ENCODE measurements around the gene SLC25A26.
"Not testable (repeated sequence)": the region's sequence is repeated elsewhere in the genome, so short reads cannot be mapped to it uniquely, and the experiment has no call there.

Gene SLC25A26

DNA sequence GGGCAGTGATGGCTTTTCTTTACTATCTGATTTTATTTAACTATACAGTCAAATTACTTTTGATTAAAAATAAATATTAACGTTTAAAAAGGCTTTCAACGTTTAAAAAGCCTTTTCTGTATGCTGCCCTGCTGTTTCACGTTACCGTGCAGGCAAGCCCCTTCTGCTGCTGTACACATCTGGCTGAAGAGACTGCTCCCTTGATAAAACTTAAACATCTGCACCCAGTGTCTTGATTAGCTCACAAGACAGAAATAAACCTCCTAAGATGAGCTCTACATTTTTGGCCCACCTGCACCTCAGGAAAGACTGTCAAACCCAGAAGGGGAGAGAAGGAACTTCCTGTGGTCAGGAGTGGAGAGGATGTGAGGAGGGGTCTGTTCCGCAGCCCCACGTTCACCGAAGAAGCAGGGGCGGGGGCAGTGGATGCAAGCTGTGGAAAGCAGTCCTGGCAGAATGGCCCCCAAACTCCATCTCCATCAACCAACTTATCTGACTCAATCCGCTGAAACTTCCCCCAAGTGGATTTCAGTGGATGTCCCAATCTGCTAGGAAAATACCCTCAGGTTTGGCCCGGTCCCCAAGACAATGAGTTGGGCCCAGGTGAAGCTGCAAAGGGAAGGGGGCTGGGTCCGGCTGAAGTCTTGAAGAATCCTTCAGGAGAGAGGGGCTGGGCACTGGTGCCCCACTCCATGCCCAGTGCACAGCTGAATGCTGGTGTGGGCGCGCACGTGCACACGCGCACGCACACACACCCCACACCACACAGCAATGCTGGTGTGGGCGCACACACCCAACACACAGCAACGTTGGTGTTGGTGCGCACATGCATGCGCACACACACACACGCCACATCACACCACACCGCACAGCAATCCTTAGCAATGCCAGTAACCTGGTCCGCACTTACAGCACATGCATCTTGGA is 191.4 kb downstream of the SLC25A26 start:
- no peak for DNase-seq (ENCODE audit: low spot score)

DNA sequence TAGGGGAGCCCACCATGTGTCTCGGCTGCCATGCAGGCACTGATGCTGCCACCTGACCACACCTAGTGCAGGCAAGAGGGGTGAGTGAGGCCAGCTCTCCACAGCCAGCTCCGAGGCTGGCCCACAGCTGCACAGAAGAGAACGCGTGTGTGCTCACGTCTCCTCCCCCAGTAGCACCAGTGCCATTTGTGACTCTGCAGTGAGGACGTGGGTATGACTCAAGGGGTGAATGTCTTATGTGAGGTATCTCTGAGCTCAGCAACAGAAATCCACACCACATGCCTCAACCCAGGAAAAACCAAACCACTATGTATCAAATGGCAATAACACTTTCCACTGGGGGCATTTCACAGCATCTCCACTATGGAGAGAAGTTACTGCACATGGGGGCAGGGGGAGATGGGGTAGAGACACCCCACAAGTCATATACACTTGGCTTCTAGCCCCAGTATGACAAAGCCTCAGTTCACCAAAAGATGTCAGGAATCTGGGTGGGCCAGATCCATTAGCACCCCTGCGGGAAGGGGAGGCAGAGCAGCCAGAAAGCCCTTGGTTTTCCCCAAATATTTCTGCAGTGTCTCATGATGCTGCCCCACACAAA is 192.4 kb downstream of the SLC25A26 start:
- no peak for DNase-seq (ENCODE audit: low spot score)

- no peak for DNase-seq (ENCODE audit: low spot score)
These were observed 194.0 kb downstream of the SLC25A26 start for GRCh38 chr3:66414846-66415245.

DNA sequence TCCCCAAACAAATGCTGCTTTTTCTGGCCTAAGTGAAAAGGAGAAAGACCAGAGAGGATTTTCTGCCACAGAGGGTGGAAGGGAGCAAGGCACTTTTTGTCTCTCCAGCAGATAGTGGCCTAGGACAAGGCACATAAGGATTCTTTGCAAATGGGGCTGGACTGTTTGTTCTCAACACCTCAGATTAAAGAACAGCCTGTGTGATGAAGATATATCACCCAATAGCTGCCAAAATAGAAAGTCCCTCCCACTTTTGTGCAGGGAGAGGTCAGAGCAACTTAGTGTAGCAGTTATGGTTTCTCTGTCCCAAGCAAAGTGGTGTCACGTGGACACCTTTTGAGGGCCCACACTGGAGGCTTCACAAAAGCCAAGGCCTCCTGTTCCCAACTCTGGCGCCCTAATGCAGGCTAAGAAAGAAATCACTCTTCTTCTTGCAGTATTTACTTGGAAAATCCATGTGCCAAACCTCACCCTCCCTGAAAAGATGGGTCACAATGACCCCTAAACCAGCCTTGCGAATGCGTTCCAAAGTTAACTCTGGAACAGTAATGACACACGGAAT is 195.1 kb downstream of the SLC25A26 start:
- no peak for DNase-seq (ENCODE audit: low spot score)

DNA sequence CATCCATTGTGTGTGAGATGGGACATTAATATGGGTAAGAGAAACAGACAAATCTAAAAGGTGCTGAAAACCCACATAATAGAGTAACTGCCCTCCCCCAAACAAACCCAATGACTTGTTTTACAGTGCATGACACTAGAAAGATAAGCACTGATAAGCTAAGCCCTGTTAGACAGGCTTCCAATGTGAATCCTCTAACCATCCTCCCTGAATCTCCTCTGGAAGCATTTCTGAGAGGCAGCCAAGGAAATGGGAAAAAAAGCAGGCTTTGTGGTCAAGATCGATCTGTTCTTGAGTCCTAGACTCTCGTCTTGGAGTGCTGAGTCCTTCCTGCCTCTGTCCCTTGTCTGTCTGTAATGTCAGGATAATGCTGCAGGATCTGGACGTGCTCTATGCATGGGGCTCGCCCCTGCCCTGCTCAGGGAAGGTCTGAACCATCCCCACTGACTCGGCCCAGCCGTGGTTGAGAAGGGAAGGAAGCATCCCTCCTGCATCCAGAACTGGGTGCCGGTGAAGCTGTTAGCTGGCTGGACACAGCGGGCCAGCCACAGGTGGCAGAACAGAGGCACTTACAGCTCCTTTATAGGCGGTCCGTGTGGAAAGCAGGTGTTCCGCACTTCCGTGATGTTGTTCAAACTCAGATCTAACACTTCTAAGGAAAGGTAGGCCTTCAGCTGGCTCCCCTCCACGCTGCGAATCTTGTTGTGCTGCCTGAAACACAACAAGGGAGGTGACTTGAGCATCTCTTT is 195.9 kb downstream of the SLC25A26 start:
- no peak for DNase-seq (ENCODE audit: low spot score)

GRCh38 chr3:66418475-66418931 is 197.7 kb downstream of the SLC25A26 start:
- no peak for DNase-seq (ENCODE audit: low spot score)

GRCh38 chr3:66419036-66419435 is 198.2 kb downstream of the SLC25A26 start:
- no peak for DNase-seq (ENCODE audit: low spot score)

DNA sequence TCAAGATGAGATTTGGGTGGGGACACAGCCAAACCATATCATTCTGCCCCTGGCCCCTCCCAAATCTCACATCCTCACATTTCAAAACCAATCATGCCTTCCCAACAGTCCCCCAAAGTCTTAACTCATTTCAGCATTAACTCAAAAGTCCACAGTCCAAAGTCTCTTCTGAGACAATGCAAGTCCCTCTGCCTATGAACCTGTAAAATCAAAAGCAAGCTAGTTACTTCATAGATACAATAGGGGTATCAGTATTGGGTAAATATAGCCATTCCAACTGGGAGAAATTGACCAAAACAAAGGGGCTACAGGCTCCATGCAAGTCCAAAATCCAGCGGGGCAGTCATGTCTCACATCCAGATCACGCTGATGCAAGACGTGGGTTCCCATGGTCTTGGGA is 200.3 kb downstream of the SLC25A26 start:
- DNase-seq (ENCODE audit: low spot score): not testable (repeated sequence)

- DNase-seq (ENCODE audit: low spot score): not testable (repeated sequence)
These were observed 201.1 kb downstream of the SLC25A26 start for GRCh38 chr3:66421893-66422292.

DNA sequence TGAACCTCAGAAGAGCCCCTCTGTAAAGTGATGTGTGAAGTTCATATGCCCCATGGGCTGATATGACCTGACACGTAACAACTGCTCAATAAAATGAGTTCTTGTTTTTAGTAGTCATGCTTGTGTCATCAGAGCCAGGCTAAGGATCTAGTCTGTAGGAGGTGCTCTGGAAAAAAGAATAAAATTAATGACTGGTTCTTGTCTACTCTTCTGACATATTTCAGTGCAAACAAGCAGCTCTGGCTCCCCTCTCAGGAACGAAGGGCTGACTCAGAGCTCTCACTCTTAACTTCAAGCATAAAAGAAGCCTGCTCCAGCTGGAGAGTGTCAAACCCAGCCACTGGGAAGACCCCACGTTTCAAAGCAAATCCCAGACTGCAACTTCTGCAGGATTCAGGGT is 203.0 kb downstream of the SLC25A26 start:
- no peak for DNase-seq (ENCODE audit: low spot score)

GRCh38 chr3:66425032-66425431 is 204.2 kb downstream of the SLC25A26 start:
- no peak for DNase-seq (ENCODE audit: low spot score)

DNA sequence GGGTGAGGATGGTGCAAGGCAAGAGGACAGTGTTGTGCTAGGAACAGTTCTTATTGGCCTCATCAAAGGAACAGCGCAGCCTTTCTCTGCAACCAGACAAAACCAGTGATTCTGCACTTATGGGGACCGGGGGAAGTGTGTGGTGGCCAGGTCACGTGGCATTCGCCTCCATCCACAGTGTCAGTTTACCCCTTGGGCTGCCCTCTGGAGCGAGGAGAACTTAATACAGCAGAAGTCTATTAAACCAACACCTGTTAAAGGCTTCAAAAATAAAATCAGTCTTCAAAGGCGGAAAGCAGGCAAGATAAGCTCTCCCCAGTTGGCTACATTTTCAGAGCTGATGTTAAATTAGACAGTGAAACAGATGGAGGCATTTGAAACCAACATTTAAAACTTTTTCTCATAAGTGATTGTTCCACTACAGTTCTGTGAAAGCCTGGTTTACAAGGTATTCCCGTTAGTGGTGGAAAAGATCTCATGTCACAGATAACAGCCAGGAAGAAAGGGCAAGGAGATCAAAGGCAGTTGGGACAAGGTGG is 204.8 kb downstream of the SLC25A26 start:
- DNase-seq (ENCODE audit: low spot score): no peak

DNA sequence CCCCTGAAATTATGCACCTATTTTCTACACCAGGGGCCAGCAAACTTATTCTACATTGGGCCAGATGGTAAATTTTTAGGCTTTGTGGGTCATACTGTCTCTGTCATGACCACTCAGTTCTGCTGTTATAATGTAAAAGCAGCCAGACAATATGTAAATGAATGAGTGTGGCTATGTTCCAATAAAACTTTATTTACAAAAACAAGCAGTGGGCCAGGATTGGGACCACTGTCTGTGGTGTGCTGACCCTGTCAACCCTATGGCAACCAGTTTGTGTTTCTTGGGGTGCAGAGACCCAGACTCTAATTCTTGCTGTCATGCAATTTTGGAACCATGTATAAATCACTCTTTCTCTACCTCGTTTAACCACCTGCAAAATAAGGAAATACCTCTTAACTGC is 205.3 kb downstream of the SLC25A26 start:
- no peak for DNase-seq (ENCODE audit: low spot score)

GRCh38 chr3:66427352-66427751 is 206.6 kb downstream of the SLC25A26 start:
- no peak for DNase-seq (ENCODE audit: low spot score)

GRCh38 chr3:66427951-66428474 is 207.2 kb downstream of the SLC25A26 start:
- DNase-seq (ENCODE audit: low spot score): no peak
